Ishikawa (cell line): ENCODE data around the gene TBKBP1.

Experiments used
- EGR1 ChIP-seq: IDR thresholded peaks from 2 replicates; pipeline ENCODE4 v1.6.1; 2012
- YY1 ChIP-seq: IDR thresholded peaks from 2 replicates; pipeline ENCODE4 v1.6.1; 2012; ENCODE audit warnings: low read depth

DNA sequence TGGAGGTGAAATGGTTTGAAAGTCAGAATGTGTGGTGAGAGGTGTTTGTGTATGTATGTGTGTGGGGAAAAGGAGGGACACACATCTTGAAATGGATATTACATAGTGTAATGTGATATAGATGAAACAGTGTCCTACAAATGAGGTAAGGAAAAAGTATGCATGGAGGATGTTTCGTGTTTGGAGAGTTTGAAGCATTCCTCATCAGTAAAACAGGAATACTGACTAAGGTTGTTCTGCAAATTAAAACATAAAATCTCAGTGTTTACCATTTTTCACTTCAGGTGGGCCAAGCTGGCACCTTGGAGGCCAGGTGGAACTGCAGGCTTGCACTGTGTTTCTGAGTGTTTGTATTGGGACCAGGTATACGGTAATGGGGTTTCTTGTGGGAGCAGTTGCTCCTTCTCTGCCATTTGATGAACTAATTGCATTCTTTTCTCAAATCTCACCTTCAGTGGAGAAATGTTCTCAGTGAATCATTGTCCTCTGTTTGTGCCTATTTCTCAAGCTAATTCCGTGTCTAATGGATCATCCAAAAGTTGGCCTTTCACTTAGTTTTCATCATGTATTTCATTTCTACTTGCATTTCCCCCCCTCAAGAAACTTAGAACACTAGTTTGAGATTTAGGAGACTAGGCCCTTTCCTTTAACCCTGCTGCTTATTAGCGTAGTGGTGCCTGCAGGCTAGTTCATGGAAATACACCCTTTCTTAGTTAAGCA lies 8.2 kb upstream of the TBKBP1 start:
- TF ChIP-seq EGR1, result no peak
- TF ChIP-seq YY1, result no peak
